Measurements from ENCODE around the gene MED27. TPM values are rescaled to one million over a fixed set of nuclear protein-coding genes. Genes with fewer than 3 reads are reported as not detected.

Gene MED27
- total RNA-seq, 1 donor from 2014 or later = 24.1 TPM

DNA sequence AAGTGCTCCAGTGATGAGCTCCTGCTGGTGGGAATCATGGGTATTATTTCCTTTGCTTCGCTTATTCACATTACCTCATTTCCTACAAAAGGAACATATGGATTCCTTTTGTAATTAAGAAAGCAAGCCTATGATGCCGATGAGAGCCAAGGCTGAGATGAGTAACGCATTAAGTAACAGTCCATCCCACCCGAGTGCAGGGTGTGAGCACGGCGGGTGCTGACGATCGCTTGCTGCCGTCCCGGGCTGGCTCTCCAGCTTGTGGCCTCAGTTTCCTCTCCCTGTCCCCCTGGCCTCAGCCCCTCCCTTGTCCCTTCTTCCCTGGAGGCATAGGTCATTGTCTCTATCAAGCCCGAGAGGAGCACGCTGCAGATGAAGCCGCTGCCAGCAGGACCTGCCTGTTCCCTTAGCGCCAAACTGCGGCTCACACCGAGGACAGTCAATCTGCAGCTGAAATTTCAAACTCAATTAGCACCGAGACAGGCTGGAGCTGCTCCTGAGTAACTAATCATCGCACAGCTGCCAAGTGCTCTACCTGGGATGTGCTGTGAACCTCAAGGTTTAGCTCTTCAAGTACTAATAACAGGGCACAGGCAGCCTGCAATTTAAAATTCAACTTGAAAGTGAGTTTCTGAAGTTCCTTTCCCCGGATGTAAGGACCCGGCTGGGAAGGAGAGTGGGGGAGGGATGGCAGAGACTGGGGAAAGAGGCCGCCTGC lies 224.6 kb downstream of the MED27 start:
- no peak for DNase-seq (ENCODE audit: extremely low spot score, unreplicated experiment)
- peaks cover 8% of the 10 kb centered on the region for H3K36me3 Mint-ChIP-seq (ENCODE audit: unreplicated experiment)
- H3K4me3 Mint-ChIP-seq (ENCODE audit: unreplicated experiment) = no peak overlapping the region
- no peaks in the 10 kb centered on the region for H3K27me3 Mint-ChIP-seq (ENCODE audit: unreplicated experiment)
- no peaks in the 10 kb centered on the region for H3K4me1 Mint-ChIP-seq (ENCODE audit: unreplicated experiment)
- no peak overlapping the region for H3K27ac Mint-ChIP-seq (ENCODE audit: unreplicated experiment)
- no peak for TF ChIP-seq CTCF (IDR thresholded peaks at IDR 0.05)
- no peaks in the 10 kb centered on the region for H3K9me3 Mint-ChIP-seq (ENCODE audit: unreplicated experiment)

GRCh38 chr9:131854334-131854733 lies 225.3 kb downstream of the MED27 start:
- H3K27ac Mint-ChIP-seq (ENCODE audit: unreplicated experiment) = no peak overlapping the region
- H3K36me3 Mint-ChIP-seq (ENCODE audit: unreplicated experiment) = peaks cover 1% of the 10 kb centered on the region
- H3K4me1 Mint-ChIP-seq (ENCODE audit: unreplicated experiment) = no peaks in the 10 kb centered on the region
- DNase-seq (ENCODE audit: extremely low spot score, unreplicated experiment) = no peak
- no peak for TF ChIP-seq CTCF (IDR thresholded peaks at IDR 0.05)
- H3K9me3 Mint-ChIP-seq (ENCODE audit: unreplicated experiment) = no peaks in the 10 kb centered on the region
- no peaks in the 10 kb centered on the region for H3K27me3 Mint-ChIP-seq (ENCODE audit: unreplicated experiment)
- H3K4me3 Mint-ChIP-seq (ENCODE audit: unreplicated experiment) = no peak overlapping the region

- H3K27me3 Mint-ChIP-seq (ENCODE audit: unreplicated experiment) = no peaks in the 10 kb centered on the region
- DNase-seq (ENCODE audit: extremely low spot score, unreplicated experiment) = no peak
- no peaks in the 10 kb centered on the region for H3K36me3 Mint-ChIP-seq (ENCODE audit: unreplicated experiment)
- no peaks in the 10 kb centered on the region for H3K4me1 Mint-ChIP-seq (ENCODE audit: unreplicated experiment)
- no peaks in the 10 kb centered on the region for H3K9me3 Mint-ChIP-seq (ENCODE audit: unreplicated experiment)
- H3K4me3 Mint-ChIP-seq (ENCODE audit: unreplicated experiment) = no peak overlapping the region
- H3K27ac Mint-ChIP-seq (ENCODE audit: unreplicated experiment) = no peak overlapping the region
- no peak for TF ChIP-seq CTCF (IDR thresholded peaks at IDR 0.05)
Observed at GRCh38 chr9:131853434-131853833, 226.2 kb downstream of the MED27 start.

DNA sequence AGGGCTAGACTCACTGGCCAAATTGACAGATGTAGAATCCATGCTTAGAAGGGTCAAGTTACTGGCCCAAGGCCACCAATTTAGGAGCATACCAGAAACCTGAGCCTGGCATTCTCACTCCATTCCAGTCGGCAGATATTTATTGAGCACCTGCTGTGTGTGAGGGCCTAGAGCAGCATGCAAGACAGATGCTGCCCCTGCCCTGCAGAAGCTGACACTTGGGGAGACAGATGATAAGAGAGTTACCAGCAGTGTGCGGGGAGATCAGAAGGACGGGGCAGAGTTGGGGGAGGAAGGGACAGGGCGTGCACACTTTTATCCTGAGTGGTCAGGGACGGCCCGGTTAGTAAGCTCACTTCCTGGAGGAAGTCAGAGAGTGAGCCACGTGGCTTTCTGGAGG lies 228.3 kb downstream of the MED27 start:
- no peaks in the 10 kb centered on the region for H3K36me3 Mint-ChIP-seq (ENCODE audit: unreplicated experiment)
- no peak overlapping the region for H3K4me3 Mint-ChIP-seq (ENCODE audit: unreplicated experiment)
- DNase-seq (ENCODE audit: extremely low spot score, unreplicated experiment) = no peak
- H3K9me3 Mint-ChIP-seq (ENCODE audit: unreplicated experiment) = no peaks in the 10 kb centered on the region
- H3K4me1 Mint-ChIP-seq (ENCODE audit: unreplicated experiment) = no peaks in the 10 kb centered on the region
- H3K27ac Mint-ChIP-seq (ENCODE audit: unreplicated experiment) = no peak overlapping the region
- no peak for TF ChIP-seq CTCF (IDR thresholded peaks at IDR 0.05)
- H3K27me3 Mint-ChIP-seq (ENCODE audit: unreplicated experiment) = peaks cover 3% of the 10 kb centered on the region

GRCh38 chr9:131849391-131849790 lies 230.3 kb downstream of the MED27 start:
- Mint-ChIP-seq H3K27me3 (ENCODE audit: unreplicated experiment) (peaks cover 3% of the 10 kb centered on the region), H3K4me1 (ENCODE audit: unreplicated experiment) (no peaks in the 10 kb centered on the region), H3K27ac (ENCODE audit: unreplicated experiment) (no peak overlapping the region), H3K4me3 (ENCODE audit: unreplicated experiment) (no peak overlapping the region), H3K9me3 (ENCODE audit: unreplicated experiment) (no peaks in the 10 kb centered on the region), H3K36me3 (ENCODE audit: unreplicated experiment) (no peaks in the 10 kb centered on the region)
- TF ChIP-seq CTCF (IDR thresholded peaks at IDR 0.05) = no peak
- DNase-seq (ENCODE audit: extremely low spot score, unreplicated experiment) = no peak

All from osteocyte (in vitro differentiated cells).